Endodermal cell (in vitro differentiated cells): ENCODE results near the gene MMD2. TPM values are rescaled to one million over a fixed set of nuclear protein-coding genes. Genes with fewer than 3 reads are reported as not detected.
A peak's percentile ranks its signal among the peaks of the same experiment; 100 is the strongest.

Source experiments
- DNase-seq: peaks from one replicate; pipeline ENCODE4 v3.0.0-alpha.2; 2017
- H3K27ac ChIP-seq: 2 replicates; pipeline ENCODE4 v1.5.1; 2013; ENCODE audit warnings: mild to moderate bottlenecking, low read depth, low read length, moderate library complexity
- H3K27me3 ChIP-seq: 2 replicates; pipeline ENCODE4 v1.6.1; 2013; ENCODE audit warnings: mild to moderate bottlenecking, low read length, moderate library complexity; ENCODE audit not compliant: insufficient read depth, control insufficient read depth, poor library complexity, severe bottlenecking
- H3K36me3 ChIP-seq: 2 replicates; pipeline ENCODE4 v1.7.0; 2013; ENCODE audit warnings: mild to moderate bottlenecking, low read length, moderate library complexity; ENCODE audit not compliant: control insufficient read depth, insufficient read depth
- H3K4me1 ChIP-seq: one replicate; pipeline ENCODE4 v1.7.0; 2013; ENCODE audit warnings: low read length; ENCODE audit not compliant: control insufficient read depth, insufficient read depth
- H3K4me3 ChIP-seq: 2 replicates; pipeline ENCODE4 v1.5.1; 2013; ENCODE audit warnings: mild to moderate bottlenecking, low read length, moderate library complexity
- H3K9ac ChIP-seq: 2 replicates; pipeline ENCODE4 v1.6.1; 2013; ENCODE audit warnings: mild to moderate bottlenecking, low read length, moderate library complexity; ENCODE audit not compliant: poor library complexity, severe bottlenecking; ENCODE audit errors: extremely low read depth
- H3K9me3 ChIP-seq: 2 replicates; pipeline ENCODE4 v1.6.1; 2013; ENCODE audit warnings: mild to moderate bottlenecking, low read length, moderate library complexity; ENCODE audit not compliant: control insufficient read depth
- H3K27ac Mint-ChIP-seq: 2 replicates; pipeline ENCODE4 v1.8.0; 2020; ENCODE audit warnings: mixed read lengths
- H3K27me3 Mint-ChIP-seq: 2 replicates; pipeline ENCODE4 v1.8.0; 2021; ENCODE audit warnings: mild to moderate bottlenecking, mixed read lengths; ENCODE audit not compliant: insufficient read depth
- H3K36me3 Mint-ChIP-seq: 2 replicates; pipeline ENCODE4 v1.8.0; 2020; ENCODE audit warnings: low read depth, mixed read lengths
- H3K4me1 Mint-ChIP-seq: 2 replicates; pipeline ENCODE4 v1.8.0; 2020; ENCODE audit warnings: mixed read lengths
- H3K4me3 Mint-ChIP-seq: 2 replicates; pipeline ENCODE4 v1.8.0; 2020; ENCODE audit warnings: mild to moderate bottlenecking, moderate library complexity, mixed read lengths
- H3K9me3 Mint-ChIP-seq: 2 replicates; pipeline ENCODE4 v1.8.0; 2020; ENCODE audit warnings: mild to moderate bottlenecking, mixed read lengths
- WGBS, 2 experiments: methylation state at CpG; one replicate each; pipeline versions ENCODE4 v1.1.5 to v1.1.7; 2013; ENCODE audit warnings: missing lambda C conversion rate in 2 of 2, mixed read lengths in 1 of 2; ENCODE audit not compliant: insufficient coverage in 1 of 2, insufficient read length in 1 of 2; 5-methylcytosine and 5-hydroxymethylcytosine counted together
- total RNA-seq, 2 donors: library from RNA; stranded (reverse); fragmentation: NEBNext Ultra II Directional in 1 of 2; extraction: Animal tissue kit (Norgen Biotek cat#: 25700) in 1 of 2; gene quantifications; 2 replicates in 1 of 2; 3 replicates in 1 of 2; pipeline ENCODE4 v1.2.1, GENCODE V29; 2021
- TF ChIP-seq, protein P1 (sequence below): fragments of 200-600 bp; sonication (generic); conservative IDR thresholded peaks from 2 replicates; pipeline ENCODE4 v1.5.0; 2021; ENCODE audit warnings: antibody characterized with exemption, mild to moderate bottlenecking

The MMD2 gene
- total RNA-seq, 2 donors from 2014 or later: 0.15 TPM; not detected in 1

DNA sequence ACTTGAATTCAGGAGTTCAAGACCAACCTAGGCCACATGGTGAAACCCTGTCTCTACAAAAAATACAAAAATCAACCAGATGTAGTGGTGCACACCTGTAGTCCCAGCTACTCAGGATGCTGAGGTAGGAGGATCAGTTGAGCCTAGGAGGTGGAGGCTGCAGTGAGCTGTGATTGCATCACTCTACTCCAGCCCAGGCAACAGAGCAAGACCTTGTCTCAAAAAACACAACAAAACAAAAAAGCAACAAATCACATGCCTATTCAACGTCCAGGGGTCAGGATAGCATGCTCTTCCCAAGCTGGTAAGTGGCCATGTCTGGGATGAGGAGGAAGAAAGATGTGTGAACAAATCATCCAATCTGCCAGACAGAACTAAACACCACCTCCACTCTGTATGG is 69.3 kb downstream of the MMD2 start:
- H3K9me3 Mint-ChIP-seq: peaks cover 10% of the 10 kb centered on the region
- H3K9ac ChIP-seq: no peak overlapping the region
- H3K27ac Mint-ChIP-seq: no peak overlapping the region
- no peak for DNase-seq
- TF ChIP-seq, protein P1, sequence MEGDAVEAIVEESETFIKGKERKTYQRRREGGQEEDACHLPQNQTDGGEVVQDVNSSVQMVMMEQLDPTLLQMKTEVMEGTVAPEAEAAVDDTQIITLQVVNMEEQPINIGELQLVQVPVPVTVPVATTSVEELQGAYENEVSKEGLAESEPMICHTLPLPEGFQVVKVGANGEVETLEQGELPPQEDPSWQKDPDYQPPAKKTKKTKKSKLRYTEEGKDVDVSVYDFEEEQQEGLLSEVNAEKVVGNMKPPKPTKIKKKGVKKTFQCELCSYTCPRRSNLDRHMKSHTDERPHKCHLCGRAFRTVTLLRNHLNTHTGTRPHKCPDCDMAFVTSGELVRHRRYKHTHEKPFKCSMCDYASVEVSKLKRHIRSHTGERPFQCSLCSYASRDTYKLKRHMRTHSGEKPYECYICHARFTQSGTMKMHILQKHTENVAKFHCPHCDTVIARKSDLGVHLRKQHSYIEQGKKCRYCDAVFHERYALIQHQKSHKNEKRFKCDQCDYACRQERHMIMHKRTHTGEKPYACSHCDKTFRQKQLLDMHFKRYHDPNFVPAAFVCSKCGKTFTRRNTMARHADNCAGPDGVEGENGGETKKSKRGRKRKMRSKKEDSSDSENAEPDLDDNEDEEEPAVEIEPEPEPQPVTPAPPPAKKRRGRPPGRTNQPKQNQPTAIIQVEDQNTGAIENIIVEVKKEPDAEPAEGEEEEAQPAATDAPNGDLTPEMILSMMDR: no peak
- no peak overlapping the region for H3K4me3 Mint-ChIP-seq
- H3K27me3 ChIP-seq: no peaks in the 10 kb centered on the region
- no peaks in the 10 kb centered on the region for H3K27me3 Mint-ChIP-seq
- WGBS, 2 experiments: 100% methylated on average over 1 of the region's 1 CpG; no CpG with 5 or more reads in 1 of the 2 experiments
- H3K4me1 Mint-ChIP-seq: peaks cover 8% of the 10 kb centered on the region
- no peaks in the 10 kb centered on the region for H3K36me3 Mint-ChIP-seq
- H3K4me3 ChIP-seq: no peak overlapping the region
- H3K4me1 ChIP-seq: no peaks in the 10 kb centered on the region
- H3K9me3 ChIP-seq: peaks cover 10% of the 10 kb centered on the region
- H3K27ac ChIP-seq: no peak overlapping the region
- H3K36me3 ChIP-seq: no peaks in the 10 kb centered on the region

DNA sequence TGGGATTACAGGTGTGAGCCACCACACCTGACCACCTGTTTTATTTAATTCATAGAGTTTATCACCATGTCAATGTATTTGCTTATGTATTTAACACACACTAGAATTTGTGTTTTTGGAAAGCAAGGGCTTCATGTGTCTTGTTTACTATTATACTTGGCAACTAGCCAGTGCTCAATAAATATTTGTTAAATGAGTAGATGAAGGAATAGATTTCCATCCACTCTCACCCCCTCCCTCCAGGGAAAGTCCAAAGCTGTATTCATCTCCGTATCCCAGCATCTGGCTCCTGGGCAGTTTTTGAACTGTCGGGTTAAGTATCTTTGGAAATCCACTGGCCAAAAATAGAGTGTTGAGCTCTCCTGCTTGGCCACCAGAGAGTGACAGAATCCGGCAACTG is 70.8 kb downstream of the MMD2 start:
- Histone ChIP-seq H3K27ac (no peak overlapping the region), H3K36me3 (no peaks in the 10 kb centered on the region), H3K4me3 (no peak overlapping the region), H3K9ac (no peak overlapping the region), H3K9me3 (peaks cover 16% of the 10 kb centered on the region), H3K4me1 (no peaks in the 10 kb centered on the region), H3K27me3 (no peaks in the 10 kb centered on the region)
- Mint-ChIP-seq H3K27me3 (no peaks in the 10 kb centered on the region), H3K27ac (no peak overlapping the region), H3K4me1 (peaks cover 8% of the 10 kb centered on the region), H3K9me3 (peaks cover 4% of the 10 kb centered on the region), H3K36me3 (no peaks in the 10 kb centered on the region), H3K4me3 (no peak overlapping the region)
- TF ChIP-seq, protein P1: no peak
- no peak for DNase-seq
- 82 to 92% methylated on average over 3 of the region's 3 CpGs for WGBS, 2 experiments

- Mint-ChIP-seq H3K27ac (no peak overlapping the region), H3K36me3 (no peaks in the 10 kb centered on the region), H3K27me3 (no peaks in the 10 kb centered on the region), H3K4me3 (no peak overlapping the region), H3K4me1 (peaks cover 17% of the 10 kb centered on the region), H3K9me3 (peaks cover 2% of the 10 kb centered on the region)
- TF ChIP-seq, protein P1: no peak
- Histone ChIP-seq H3K9ac (no peak overlapping the region), H3K36me3 (no peaks in the 10 kb centered on the region), H3K9me3 (peaks cover 16% of the 10 kb centered on the region), H3K27ac (no peak overlapping the region), H3K4me1 (no peaks in the 10 kb centered on the region), H3K4me3 (no peak overlapping the region), H3K27me3 (no peaks in the 10 kb centered on the region)
- peak; percentile 72 for DNase-seq
- 68 to 80% methylated on average over 1 of the region's 1 CpG for WGBS, 2 experiments
Observed at GRCh38 chr7:4886671-4887070, 72.3 kb downstream of the MMD2 start.
